HL-60 (cell line): ENCODE data around the gene BEND5.

ENCODE experiments used
- DNase-seq, 2 experiments: peaks; one replicate each; pipeline ENCODE4 v3.0.0-alpha.2; 2010 to 2020; ENCODE audit warnings: low read depth in 1 of 2, low spot score in 1 of 2
- H3K27ac ChIP-seq: fragments of 250-450 bp; sonication (Bioruptor Pico); replicated peaks from 2 replicates; pipeline ENCODE4 v1.5.1; 2020; ENCODE audit warnings: mild to moderate bottlenecking, moderate library complexity
- H3K27me3 ChIP-seq: fragments of 250-450 bp; sonication (Bioruptor Pico); 2 replicates; pipeline ENCODE4 v1.5.1; 2021; ENCODE audit warnings: mild to moderate bottlenecking, moderate library complexity; ENCODE audit not compliant: insufficient read depth, poor library complexity, severe bottlenecking
- H3K4me3 ChIP-seq: replicated peaks from 2 replicates; pipeline ENCODE4 v1.5.1; 2011; ENCODE audit warnings: mild to moderate bottlenecking, control low read depth, low read length; ENCODE audit not compliant: insufficient read depth
- GABPA ChIP-seq: IDR thresholded peaks from 2 replicates; pipeline ENCODE4 v1.6.1; 2012; ENCODE audit warnings: low read depth
- POLR2AphosphoS5 ChIP-seq: IDR thresholded peaks from 2 replicates; pipeline ENCODE4 v1.6.1; 2012; ENCODE audit warnings: low read depth
- REST ChIP-seq: IDR thresholded peaks from 2 replicates; pipeline ENCODE4 v1.6.1; 2012; ENCODE audit warnings: low read depth; ENCODE audit not compliant: insufficient replicate concordance
- SPI1 ChIP-seq: IDR thresholded peaks from 2 replicates; pipeline ENCODE4 v1.6.1; 2012; ENCODE audit warnings: low read depth, mild to moderate bottlenecking, borderline replicate concordance
- TF ChIP-seq, protein P1 (sequence below): IDR thresholded peaks from one replicate; pipeline ENCODE4 v1.5.1; 2011; ENCODE audit warnings: low read length, control low read depth, inconsistent platforms; ENCODE audit not compliant: insufficient read depth

Gene BEND5

GRCh38 chr1:48710318-48710717, 66.4 kb downstream of the BEND5 start:
- Histone ChIP-seq H3K27ac (no peak overlapping the region), H3K4me3 (no peak overlapping the region), H3K27me3 (no peaks in the 10 kb centered on the region)
- no peak for DNase-seq
- TF ChIP-seq, protein P1, sequence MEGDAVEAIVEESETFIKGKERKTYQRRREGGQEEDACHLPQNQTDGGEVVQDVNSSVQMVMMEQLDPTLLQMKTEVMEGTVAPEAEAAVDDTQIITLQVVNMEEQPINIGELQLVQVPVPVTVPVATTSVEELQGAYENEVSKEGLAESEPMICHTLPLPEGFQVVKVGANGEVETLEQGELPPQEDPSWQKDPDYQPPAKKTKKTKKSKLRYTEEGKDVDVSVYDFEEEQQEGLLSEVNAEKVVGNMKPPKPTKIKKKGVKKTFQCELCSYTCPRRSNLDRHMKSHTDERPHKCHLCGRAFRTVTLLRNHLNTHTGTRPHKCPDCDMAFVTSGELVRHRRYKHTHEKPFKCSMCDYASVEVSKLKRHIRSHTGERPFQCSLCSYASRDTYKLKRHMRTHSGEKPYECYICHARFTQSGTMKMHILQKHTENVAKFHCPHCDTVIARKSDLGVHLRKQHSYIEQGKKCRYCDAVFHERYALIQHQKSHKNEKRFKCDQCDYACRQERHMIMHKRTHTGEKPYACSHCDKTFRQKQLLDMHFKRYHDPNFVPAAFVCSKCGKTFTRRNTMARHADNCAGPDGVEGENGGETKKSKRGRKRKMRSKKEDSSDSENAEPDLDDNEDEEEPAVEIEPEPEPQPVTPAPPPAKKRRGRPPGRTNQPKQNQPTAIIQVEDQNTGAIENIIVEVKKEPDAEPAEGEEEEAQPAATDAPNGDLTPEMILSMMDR: no peak
- TF ChIP-seq REST (no peak), SPI1 (no peak), GABPA (no peak), POLR2AphosphoS5 (no peak)

DNA sequence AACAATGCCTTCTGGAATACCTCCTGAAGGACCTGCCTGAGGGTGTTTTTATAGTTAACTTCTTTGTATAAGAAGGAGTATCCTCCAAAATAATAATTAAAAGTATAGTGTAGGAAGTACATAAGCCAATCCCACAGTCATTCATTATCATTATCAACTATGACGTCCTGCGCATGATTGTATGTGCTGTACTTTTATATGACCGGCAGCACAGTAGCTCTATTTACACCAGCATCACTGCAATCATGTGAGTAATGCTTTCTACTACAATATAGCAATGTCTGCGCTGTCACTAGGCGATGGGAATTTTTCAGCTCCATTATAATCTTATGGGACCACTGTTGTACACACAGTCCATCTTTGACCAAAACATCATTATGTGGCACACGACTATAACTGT, 72.0 kb downstream of the BEND5 start:
- Histone ChIP-seq H3K27me3 (no peaks in the 10 kb centered on the region), H3K4me3 (no peak overlapping the region), H3K27ac (no peak overlapping the region)
- no peak for DNase-seq
- no peak for TF ChIP-seq POLR2AphosphoS5
- no peak for TF ChIP-seq REST
- TF ChIP-seq GABPA: no peak
- TF ChIP-seq SPI1: no peak
- TF ChIP-seq, protein P1: no peak

- TF ChIP-seq SPI1: no peak
- no peak for TF ChIP-seq REST
- TF ChIP-seq POLR2AphosphoS5: no peak
- TF ChIP-seq, protein P1: no peak
- Histone ChIP-seq H3K27ac (no peak overlapping the region), H3K4me3 (no peak overlapping the region), H3K27me3 (no peaks in the 10 kb centered on the region)
- DNase-seq: no peak
These were observed 75.2 kb downstream of the BEND5 start for GRCh38 chr1:48701445-48701844.
